Erythroblast (primary cell): ENCODE data around the gene RPP21.

ENCODE experiments used
- GATA1 ChIP-seq: IDR thresholded peaks from 2 replicates; pipeline ENCODE4 v1.6.1; 2011; ENCODE audit warnings: low read depth, mild to moderate bottlenecking, control low read depth, low read length, moderate library complexity
- POLR2A ChIP-seq: IDR thresholded peaks from 2 replicates; pipeline ENCODE4 v1.6.1; 2011; ENCODE audit warnings: mild to moderate bottlenecking, low read length

DNA sequence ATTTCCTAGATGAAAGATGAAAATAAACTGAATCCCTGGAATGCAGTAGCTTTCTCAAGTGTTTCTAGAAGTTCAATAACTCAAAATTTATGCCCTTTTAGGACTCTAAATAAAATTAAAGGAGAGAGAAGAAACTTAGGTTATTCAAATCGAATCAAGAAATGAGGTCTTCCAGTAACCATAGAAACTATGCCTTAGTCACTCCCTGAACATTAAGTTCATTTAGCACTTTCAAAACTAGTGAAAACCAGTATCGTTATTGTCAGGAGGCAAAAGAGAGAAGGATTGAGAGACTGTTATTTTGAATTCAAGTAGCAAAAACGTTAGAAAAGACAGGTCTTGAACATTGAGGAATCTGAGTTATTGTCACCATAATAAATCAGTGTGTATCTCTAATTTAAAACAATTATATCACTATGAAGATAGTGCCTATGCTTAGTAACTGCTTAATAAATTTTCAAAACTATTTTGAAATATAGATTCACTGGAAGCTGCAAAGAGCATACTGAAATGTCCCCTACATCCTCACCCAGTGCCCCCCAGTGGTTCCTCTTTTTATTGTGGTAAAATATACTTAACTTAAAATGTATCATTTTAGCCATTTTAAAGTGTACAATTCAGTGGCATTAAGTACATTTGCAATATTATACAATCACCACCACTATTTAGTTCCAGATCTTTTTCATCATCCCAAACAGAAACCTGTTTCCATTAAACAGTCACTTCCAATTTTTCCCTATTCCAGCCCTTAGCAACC lies 4.6 kb downstream of the RPP21 start:
- TF ChIP-seq POLR2A (no peak), GATA1 (no peak)
